ENCODE results near the gene WDR1. TPM values are rescaled to one million over a fixed set of nuclear protein-coding genes. Genes with fewer than 3 reads are reported as not detected.

WDR1 gene
- total RNA-seq, 2 experiments from 2014 or later, result 77.6 to 152 TPM

DNA sequence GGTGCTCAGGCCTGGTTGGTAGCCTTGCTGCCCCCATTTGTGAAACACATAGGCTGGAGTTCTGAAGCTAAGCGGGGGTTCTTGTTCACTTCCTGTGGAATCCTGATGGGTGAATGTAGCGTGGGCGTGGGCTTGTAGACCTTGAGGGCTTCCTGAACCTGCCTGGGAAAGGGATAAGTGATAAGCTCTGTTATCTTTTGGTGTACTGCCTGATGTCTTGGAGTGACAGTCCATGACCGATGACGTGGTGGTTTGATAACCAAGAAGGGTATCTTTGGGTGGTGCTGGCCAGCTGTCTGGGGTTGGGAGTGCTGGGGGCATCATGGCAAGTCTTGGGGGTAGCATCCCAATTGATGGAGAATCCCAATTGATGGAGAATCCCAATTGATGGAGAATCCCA lies 17.5 kb upstream of the WDR1 start:
- Histone ChIP-seq H3K9me3 (ENCODE audit: low read length) (no peaks in the 10 kb centered on the region), H2AFZ (ENCODE audit: low read length) (no peak overlapping the region), H3K79me2 (ENCODE audit: insufficient read depth, low read depth, low read length) (no peaks in the 10 kb centered on the region), H4K20me1 (ENCODE audit: insufficient read depth, low read length) (no peaks in the 10 kb centered on the region), H3K36me3 (ENCODE audit: insufficient read depth, low read length) (no peaks in the 10 kb centered on the region), H3K27ac (ENCODE audit: low read depth, low read length, poor library complexity, severe bottlenecking) (no peak overlapping the region), H3K4me2 (ENCODE audit: low read length) (no peak overlapping the region), H3K4me1 (ENCODE audit: insufficient read depth, low read length, poor library complexity, severe bottlenecking) (no peaks in the 10 kb centered on the region), H3K9me2 (ENCODE audit: insufficient read depth, low read length) (no peaks in the 10 kb centered on the region), H3K4me3 (ENCODE audit: low read depth, low read length, poor library complexity, severe bottlenecking) (no peak overlapping the region)
- POLR2A ChIA-PET, result interaction anchor here (1.9 kb wide), 1 partner anchor 16 kb away, joined by 14 read pairs; no protein-coding TSS in a partner anchor
- intact Hi-C loops (cut with micrococcal nuclease; ENCODE audit: unreplicated experiment), result no loop called here
- TF ChIP-seq, protein P1, sequence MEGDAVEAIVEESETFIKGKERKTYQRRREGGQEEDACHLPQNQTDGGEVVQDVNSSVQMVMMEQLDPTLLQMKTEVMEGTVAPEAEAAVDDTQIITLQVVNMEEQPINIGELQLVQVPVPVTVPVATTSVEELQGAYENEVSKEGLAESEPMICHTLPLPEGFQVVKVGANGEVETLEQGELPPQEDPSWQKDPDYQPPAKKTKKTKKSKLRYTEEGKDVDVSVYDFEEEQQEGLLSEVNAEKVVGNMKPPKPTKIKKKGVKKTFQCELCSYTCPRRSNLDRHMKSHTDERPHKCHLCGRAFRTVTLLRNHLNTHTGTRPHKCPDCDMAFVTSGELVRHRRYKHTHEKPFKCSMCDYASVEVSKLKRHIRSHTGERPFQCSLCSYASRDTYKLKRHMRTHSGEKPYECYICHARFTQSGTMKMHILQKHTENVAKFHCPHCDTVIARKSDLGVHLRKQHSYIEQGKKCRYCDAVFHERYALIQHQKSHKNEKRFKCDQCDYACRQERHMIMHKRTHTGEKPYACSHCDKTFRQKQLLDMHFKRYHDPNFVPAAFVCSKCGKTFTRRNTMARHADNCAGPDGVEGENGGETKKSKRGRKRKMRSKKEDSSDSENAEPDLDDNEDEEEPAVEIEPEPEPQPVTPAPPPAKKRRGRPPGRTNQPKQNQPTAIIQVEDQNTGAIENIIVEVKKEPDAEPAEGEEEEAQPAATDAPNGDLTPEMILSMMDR (conservative IDR thresholded peaks at IDR 0.05; ENCODE audit: low read length), result no peak
- TF ChIP-seq EZH2phosphoT487 (IDR thresholded peaks at IDR 0.05; ENCODE audit: borderline replicate concordance, low read depth, low read length), result no peak
- CTCF ChIA-PET (ENCODE audit: unreplicated experiment), result no interaction called here
- no peak for DNase-seq (ENCODE audit: low spot score)
- BruUV-seq (replicated peaks), result no TSS peak

DNA sequence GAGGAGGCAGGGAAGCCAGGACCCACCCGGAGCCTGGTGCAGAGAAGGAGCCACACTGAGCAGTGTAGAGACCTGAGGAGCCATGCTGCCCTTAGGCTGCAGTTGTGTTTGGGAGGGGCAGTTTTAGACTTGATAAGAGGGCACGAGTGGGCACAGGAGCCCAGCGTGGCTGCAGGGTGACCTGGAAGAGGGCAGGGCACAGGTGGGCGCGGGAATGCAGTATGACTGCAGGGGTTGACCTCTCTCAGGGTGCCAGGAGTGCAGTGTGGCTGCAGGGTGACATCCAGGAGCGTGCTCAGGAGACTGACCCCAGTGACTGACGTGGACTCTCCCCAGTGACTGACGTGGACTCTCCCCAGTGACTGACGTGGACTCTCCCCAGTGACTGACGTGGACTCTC lies 14.6 kb upstream of the WDR1 start:
- H3K9me2 ChIP-seq (ENCODE audit: insufficient read depth, low read length), result no peaks in the 10 kb centered on the region
- POLR2A ChIA-PET, result interaction anchor here (1.3 kb wide), 1 partner anchor 12 kb away, joined by 3 read pairs; no protein-coding TSS in a partner anchor
- H3K4me3 ChIP-seq (ENCODE audit: low read depth, low read length, poor library complexity, severe bottlenecking), result no peak overlapping the region
- H3K4me2 ChIP-seq (ENCODE audit: low read length), result no peak overlapping the region
- no peaks in the 10 kb centered on the region for H3K79me2 ChIP-seq (ENCODE audit: insufficient read depth, low read depth, low read length)
- no peaks in the 10 kb centered on the region for H3K36me3 ChIP-seq (ENCODE audit: insufficient read depth, low read length)
- no peaks in the 10 kb centered on the region for H4K20me1 ChIP-seq (ENCODE audit: insufficient read depth, low read length)
- no peak overlapping the region for H2AFZ ChIP-seq (ENCODE audit: low read length)
- TF ChIP-seq EZH2phosphoT487 (IDR thresholded peaks at IDR 0.05; ENCODE audit: borderline replicate concordance, low read depth, low read length), result no peak
- TF ChIP-seq, protein P1 (conservative IDR thresholded peaks at IDR 0.05; ENCODE audit: low read length), result no peak
- H3K27ac ChIP-seq (ENCODE audit: low read depth, low read length, poor library complexity, severe bottlenecking), result no peak overlapping the region
- CTCF ChIA-PET (ENCODE audit: unreplicated experiment), result no interaction called here
- H3K9me3 ChIP-seq (ENCODE audit: low read length), result no peaks in the 10 kb centered on the region
- BruUV-seq (replicated peaks), result no TSS peak
- no peak for DNase-seq (ENCODE audit: low spot score)
- intact Hi-C loops (cut with micrococcal nuclease; ENCODE audit: unreplicated experiment), result no loop called here
- no peaks in the 10 kb centered on the region for H3K4me1 ChIP-seq (ENCODE audit: insufficient read depth, low read length, poor library complexity, severe bottlenecking)

DNA sequence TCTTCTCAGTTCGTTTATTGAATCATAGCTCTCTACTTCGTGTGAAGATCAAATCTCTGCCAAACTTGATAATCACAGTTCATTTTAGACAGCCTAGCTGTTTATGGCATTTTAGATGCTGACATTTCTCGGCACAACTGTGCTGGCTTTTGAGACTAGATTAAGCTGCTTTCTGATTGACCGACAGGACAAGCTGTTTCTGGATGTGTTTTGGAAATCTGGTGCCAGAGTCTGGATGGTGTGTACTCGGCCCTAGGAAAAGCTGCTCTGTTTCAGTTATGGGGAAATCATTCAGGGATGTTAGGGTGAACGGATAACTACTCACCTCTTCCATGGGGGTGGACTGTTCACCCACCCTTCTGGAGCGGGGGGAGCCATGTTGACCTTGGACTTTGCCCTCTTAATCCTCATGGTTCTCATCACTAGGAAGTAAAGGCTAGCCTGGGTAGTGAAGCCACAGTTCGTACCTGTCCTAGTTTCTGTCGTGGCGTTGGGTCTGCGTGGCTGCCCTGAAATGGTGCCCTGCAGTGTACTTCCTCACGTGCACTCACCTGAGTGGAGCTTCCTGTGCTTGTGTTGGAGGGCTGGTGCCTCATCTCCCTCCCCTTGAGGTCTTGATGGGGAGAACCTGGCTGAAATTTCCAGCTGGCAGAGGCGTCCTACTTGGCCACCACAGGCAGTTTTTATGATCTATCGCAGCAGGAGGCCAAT lies 13.7 kb upstream of the WDR1 start:
- no peaks in the 10 kb centered on the region for H3K9me2 ChIP-seq (ENCODE audit: insufficient read depth, low read length)
- BruUV-seq (replicated peaks), result no TSS peak
- H3K4me1 ChIP-seq (ENCODE audit: insufficient read depth, low read length, poor library complexity, severe bottlenecking), result no peaks in the 10 kb centered on the region
- H3K9me3 ChIP-seq (ENCODE audit: low read length), result no peaks in the 10 kb centered on the region
- no peaks in the 10 kb centered on the region for H3K36me3 ChIP-seq (ENCODE audit: insufficient read depth, low read length)
- no peak overlapping the region for H3K4me2 ChIP-seq (ENCODE audit: low read length)
- intact Hi-C loops (cut with micrococcal nuclease; ENCODE audit: unreplicated experiment), result no loop called here
- no peak overlapping the region for H2AFZ ChIP-seq (ENCODE audit: low read length)
- TF ChIP-seq, protein P1 (conservative IDR thresholded peaks at IDR 0.05; ENCODE audit: low read length), result no peak
- no peak for TF ChIP-seq EZH2phosphoT487 (IDR thresholded peaks at IDR 0.05; ENCODE audit: borderline replicate concordance, low read depth, low read length)
- H3K27ac ChIP-seq (ENCODE audit: low read depth, low read length, poor library complexity, severe bottlenecking), result no peak overlapping the region
- no peaks in the 10 kb centered on the region for H4K20me1 ChIP-seq (ENCODE audit: insufficient read depth, low read length)
- DNase-seq (ENCODE audit: low spot score), result no peak
- CTCF ChIA-PET (ENCODE audit: unreplicated experiment), result no interaction called here
- no peak overlapping the region for H3K4me3 ChIP-seq (ENCODE audit: low read depth, low read length, poor library complexity, severe bottlenecking)
- POLR2A ChIA-PET, result interaction anchor here (1.1 to 1.3 kb wide), 2 partner anchors 11 to 13 kb away, joined by 3 to 5 read pairs; no protein-coding TSS in a partner anchor
- H3K79me2 ChIP-seq (ENCODE audit: insufficient read depth, low read depth, low read length), result no peaks in the 10 kb centered on the region
